HG03457 (cell line): Measurements from ENCODE around the gene OPCML.
"Not testable (repeated sequence)": the region's sequence is repeated elsewhere in the genome, so short reads cannot be mapped to it uniquely, and the experiment has no call there.

Experiments used
- ATAC-seq: cut with Tn5 transposase; IDR thresholded peaks from one replicate; pipeline ENCODE4 v1.9.1; 2021; ENCODE audit warnings: moderate number of reproducible peaks; ENCODE audit not compliant: unreplicated experiment

OPCML gene

GRCh38 chr11:132430429-132431062, 1101.8 kb downstream of the OPCML start:
- no peak for ATAC-seq

GRCh38 chr11:132429685-132430084, 1102.6 kb downstream of the OPCML start:
- ATAC-seq: no peak

GRCh38 chr11:132427611-132428010, 1104.7 kb downstream of the OPCML start:
- no peak for ATAC-seq

- no peak for ATAC-seq
These were observed 1107.9 kb downstream of the OPCML start for GRCh38 chr11:132424433-132424832.

- ATAC-seq: no peak
These were observed 1109.0 kb downstream of the OPCML start for GRCh38 chr11:132423266-132423665.

- ATAC-seq: no peak
These were observed 1109.6 kb downstream of the OPCML start for GRCh38 chr11:132422722-132423121.

GRCh38 chr11:132421555-132421954, 1110.7 kb downstream of the OPCML start:
- ATAC-seq: no peak

- ATAC-seq: no peak
These were observed 1117.8 kb downstream of the OPCML start for GRCh38 chr11:132414451-132414850.

GRCh38 chr11:132410383-132410782, 1121.9 kb downstream of the OPCML start:
- ATAC-seq: no peak

- no peak for ATAC-seq
These were observed 1122.5 kb downstream of the OPCML start for GRCh38 chr11:132409573-132410355.

GRCh38 chr11:132408877-132409276, 1123.4 kb downstream of the OPCML start:
- ATAC-seq: peak; percentile 81

GRCh38 chr11:132405728-132406127, 1126.6 kb downstream of the OPCML start:
- no peak for ATAC-seq

GRCh38 chr11:132402071-132402684, 1130.1 kb downstream of the OPCML start:
- peak; percentile 87 for ATAC-seq

GRCh38 chr11:132396318-132396717, 1136.0 kb downstream of the OPCML start:
- ATAC-seq: no peak

- no peak for ATAC-seq
These were observed 1136.9 kb downstream of the OPCML start for GRCh38 chr11:132395434-132395833.

- no peak for ATAC-seq
These were observed 1152.8 kb downstream of the OPCML start for GRCh38 chr11:132379540-132379939.

- no peak for ATAC-seq
These were observed 1158.7 kb downstream of the OPCML start for GRCh38 chr11:132373405-132374143.

- not testable (repeated sequence) for ATAC-seq
These were observed 1162.2 kb downstream of the OPCML start for GRCh38 chr11:132370114-132370513.

- ATAC-seq: no peak
These were observed 1165.0 kb downstream of the OPCML start for GRCh38 chr11:132367293-132367692.

GRCh38 chr11:132365650-132366049, 1166.7 kb downstream of the OPCML start:
- ATAC-seq: no peak
